CD14-positive monocyte (primary cell): ENCODE data around the gene CSNK1G1. TPM values are rescaled to one million over a fixed set of nuclear protein-coding genes. Genes with fewer than 3 reads are reported as not detected.

Experiments used
- DNase-seq, 3 donors: peaks; one replicate each; pipeline ENCODE4 v3.0.0-alpha.2; 2011 to 2022
- H2AFZ ChIP-seq: 2 replicates; pipeline ENCODE4 v1.6.0; 2012; ENCODE audit warnings: mild to moderate bottlenecking, low read depth, low read length, inconsistent platforms; ENCODE audit not compliant: insufficient read depth, poor library complexity, severe bottlenecking
- H3K27ac ChIP-seq, 2 donors: 1 replicate in 1 of 2; 2 replicates in 1 of 2; pipeline ENCODE4 v1.5.1; 2012 to 2013; ENCODE audit warnings: low read length in 2 of 2, control low read depth in 1 of 2, inconsistent platforms in 1 of 2, low read depth in 1 of 2, mild to moderate bottlenecking in 1 of 2
- H3K27me3 ChIP-seq, 2 donors: one replicate each; pipeline versions ENCODE4 v1.6.0 to v1.6.1; 2011 to 2013; ENCODE audit warnings: low read length in 2 of 2; ENCODE audit not compliant: control insufficient read depth in 2 of 2, insufficient read depth in 2 of 2
- H3K36me3 ChIP-seq, 2 donors: replicated peaks in 1 of 2; 1 replicate in 1 of 2; 2 replicates in 1 of 2; pipeline versions ENCODE4 v1.5.1 to v1.6.1; 2012 to 2013; ENCODE audit warnings: low read length in 2 of 2, control low read depth in 1 of 2, inconsistent platforms in 1 of 2, mild to moderate bottlenecking in 1 of 2; ENCODE audit not compliant: insufficient read depth in 2 of 2, control insufficient read depth in 1 of 2
- H3K4me1 ChIP-seq, 2 donors: 1 replicate in 1 of 2; 2 replicates in 1 of 2; pipeline versions ENCODE4 v1.5.1 to v1.6.1; 2012 to 2013; ENCODE audit warnings: low read length in 2 of 2, control low read depth in 1 of 2, inconsistent platforms in 1 of 2, mild to moderate bottlenecking in 1 of 2, moderate library complexity in 1 of 2; ENCODE audit not compliant: insufficient read depth in 2 of 2, control insufficient read depth in 1 of 2
- H3K4me2 ChIP-seq: replicated peaks from 2 replicates; pipeline ENCODE3; 2012; ENCODE audit warnings: low read length, moderate library complexity, mild to moderate bottlenecking; ENCODE audit not compliant: poor library complexity, severe bottlenecking; ENCODE audit errors: extremely low read depth
- H3K4me3 ChIP-seq, 3 experiments: fragments of 200-600 bp in 1 of 3; sonication (generic) in 1 of 3; replicated peaks in 1 of 3; 1 replicate in 2 of 3; 2 replicates in 1 of 3; pipeline ENCODE4 v1.5.1; 2011 to 2013; ENCODE audit warnings: low read length in 3 of 3, mild to moderate bottlenecking in 3 of 3, control low read depth in 2 of 3, low read depth in 2 of 3, inconsistent platforms in 1 of 3, moderate library complexity in 1 of 3
- H3K79me2 ChIP-seq: 2 replicates; pipeline ENCODE4 v1.6.0; 2012; ENCODE audit warnings: mild to moderate bottlenecking, control low read depth, inconsistent platforms, low read length, moderate library complexity; ENCODE audit not compliant: insufficient read depth
- H3K9ac ChIP-seq: 2 replicates; pipeline ENCODE4 v1.6.0; 2017; ENCODE audit warnings: low read length, mild to moderate bottlenecking; ENCODE audit not compliant: insufficient read depth, poor library complexity, severe bottlenecking
- H3K9me3 ChIP-seq, 2 donors: replicated peaks in 1 of 2; 1 replicate in 1 of 2; 2 replicates in 1 of 2; pipeline versions ENCODE4 v1.5.1 to v1.6.1; 2012 to 2013; ENCODE audit warnings: low read length in 2 of 2, control low read depth in 1 of 2; ENCODE audit not compliant: control insufficient read depth in 1 of 2, insufficient read depth in 1 of 2
- H4K20me1 ChIP-seq: 2 replicates; pipeline ENCODE4 v1.6.0; 2012; ENCODE audit warnings: mild to moderate bottlenecking, low read length, control low read depth, moderate library complexity; ENCODE audit not compliant: insufficient read depth
- H3K27ac Mint-ChIP-seq, 7 donors: one replicate each; pipeline ENCODE4 v1.8.0; 2020; ENCODE audit warnings: mild to moderate bottlenecking in 7 of 7, mixed read lengths in 7 of 7, moderate library complexity in 6 of 7, inconsistent platforms in 2 of 7
- H3K27me3 Mint-ChIP-seq, 3 donors: one replicate each; pipeline ENCODE4 v1.8.0; 2021 to 2022; ENCODE audit warnings: low read depth in 3 of 3, mild to moderate bottlenecking in 3 of 3, mixed read lengths in 3 of 3, moderate library complexity in 3 of 3, inconsistent platforms in 1 of 3
- H3K36me3 Mint-ChIP-seq, 2 donors: one replicate each; pipeline ENCODE4 v1.8.0; 2020; ENCODE audit warnings: mixed read lengths in 2 of 2, inconsistent platforms in 1 of 2, mild to moderate bottlenecking in 1 of 2
- H3K4me1 Mint-ChIP-seq: one replicate; pipeline ENCODE4 v1.8.0; 2020; ENCODE audit warnings: mild to moderate bottlenecking, mixed read lengths
- H3K4me3 Mint-ChIP-seq, 2 donors: one replicate each; pipeline ENCODE4 v1.8.0; 2020; ENCODE audit warnings: mild to moderate bottlenecking in 2 of 2, mixed read lengths in 2 of 2, moderate library complexity in 1 of 2
- H3K9me3 Mint-ChIP-seq, 7 donors: one replicate each; pipeline ENCODE4 v1.8.0; 2020 to 2022; ENCODE audit warnings: mixed read lengths in 7 of 7, mild to moderate bottlenecking in 6 of 7, moderate library complexity in 6 of 7, inconsistent platforms in 2 of 7
- CTCF ChIP-seq: fragments of 200-600 bp; IDR thresholded peaks from one replicate; pipeline ENCODE4 v1.8.0; 2022; ENCODE audit warnings: antibody characterized with exemption, mild to moderate bottlenecking
- WGBS: methylation state at CpG from one replicate; pipeline ENCODE4 v1.1.5; 2013; ENCODE audit warnings: missing lambda C conversion rate; ENCODE audit not compliant: insufficient coverage; 5-methylcytosine and 5-hydroxymethylcytosine counted together
- intact Hi-C, 2 donors: fragments of 100-400 bp; cut with micrococcal nuclease; formaldehyde crosslinking; loops; one replicate each; pipeline versions ENCODE4 v1.15.0 to v1.15.1; 2023
- polyA plus RNA-seq, 3 donors: library from polyadenylated mRNA; depleted of rRNA in 1 of 3; unstranded in 2 of 3; stranded (reverse) in 1 of 3; fragments of 300-500 nt in 2 of 3; fragments of >200 nt in 1 of 3; fragmentation: Illumina TruSeq in 2 of 3; gene quantifications; 1 replicate in 2 of 3; 2 replicates in 1 of 3; pipeline ENCODE4 v1.2.3, GENCODE V29; 2012 to 2021

The CSNK1G1 gene
- polyA plus RNA-seq, 3 donors: 4.3 to 8.6 (median 7.7) TPM

GRCh38 chr15:64146041-64146440, 209.9 kb downstream of the CSNK1G1 start:
- Histone ChIP-seq H3K36me3 (peaks cover 42 to 51% of the 10 kb centered on the region in 2 donors), H3K27me3 (peaks cover 1 to 2% of the 10 kb centered on the region in 2 donors), H2AFZ (no peak overlapping the region), H3K4me1 (peaks cover 16 to 25% of the 10 kb centered on the region in 2 donors), H3K79me2 (no peaks in the 10 kb centered on the region), H4K20me1 (peaks cover 30% of the 10 kb centered on the region), H3K9me3 (no peaks in the 10 kb centered on the region), H3K4me3 (no peak overlapping the region), H3K9ac (no peak overlapping the region), H3K27ac (no peak overlapping the region), H3K4me2 (no peak overlapping the region)
- peak overlapping the region in 2 of 7 donors; percentile 23 to 56 for H3K27ac Mint-ChIP-seq
- 97% methylated on average over 6 of the region's 6 CpGs for WGBS
- H3K27me3 Mint-ChIP-seq: peaks cover 8 to 14% (median 10%) of the 10 kb centered on the region in 3 donors
- no peaks in the 10 kb centered on the region for H3K9me3 Mint-ChIP-seq
- intact Hi-C loops: no loop called here
- DNase-seq: no peak
- H3K4me1 Mint-ChIP-seq: peaks cover 18% of the 10 kb centered on the region
- H3K4me3 Mint-ChIP-seq: no peak overlapping the region
- peaks cover 39 to 55% of the 10 kb centered on the region in 2 donors for H3K36me3 Mint-ChIP-seq
- no peak for TF ChIP-seq CTCF

GRCh38 chr15:64144565-64145281, 211.2 kb downstream of the CSNK1G1 start:
- no peak for TF ChIP-seq CTCF
- H3K9ac ChIP-seq: no peak overlapping the region
- peaks cover 5% of the 10 kb centered on the region for H3K4me1 Mint-ChIP-seq
- no peak overlapping the region for H3K4me3 Mint-ChIP-seq
- H4K20me1 ChIP-seq: peaks cover 25% of the 10 kb centered on the region
- H3K4me2 ChIP-seq: no peak overlapping the region
- no peaks in the 10 kb centered on the region for H3K27me3 ChIP-seq
- H3K27ac ChIP-seq: no peak overlapping the region
- H3K9me3 ChIP-seq: no peaks in the 10 kb centered on the region
- H3K9me3 Mint-ChIP-seq: no peaks in the 10 kb centered on the region
- peaks cover 44 to 61% of the 10 kb centered on the region in 2 donors for H3K36me3 Mint-ChIP-seq
- H3K4me1 ChIP-seq: peaks cover 6 to 13% of the 10 kb centered on the region in 2 donors
- peaks cover 48 to 52% of the 10 kb centered on the region in 2 donors for H3K36me3 ChIP-seq
- H2AFZ ChIP-seq: no peak overlapping the region
- DNase-seq: no peak
- intact Hi-C loops: no loop called here
- H3K27me3 Mint-ChIP-seq: peaks cover 0 to 4% (median 0%) of the 10 kb centered on the region in 3 donors
- H3K27ac Mint-ChIP-seq: peak overlapping the region in 3 of 7 donors; percentile 26 to 74 (median 42)
- H3K79me2 ChIP-seq: no peaks in the 10 kb centered on the region
- WGBS: 90% methylated on average over 13 of the region's 14 CpGs
- H3K4me3 ChIP-seq: no peak overlapping the region
